Measurements from ENCODE around the gene SLC25A36.

DNA sequence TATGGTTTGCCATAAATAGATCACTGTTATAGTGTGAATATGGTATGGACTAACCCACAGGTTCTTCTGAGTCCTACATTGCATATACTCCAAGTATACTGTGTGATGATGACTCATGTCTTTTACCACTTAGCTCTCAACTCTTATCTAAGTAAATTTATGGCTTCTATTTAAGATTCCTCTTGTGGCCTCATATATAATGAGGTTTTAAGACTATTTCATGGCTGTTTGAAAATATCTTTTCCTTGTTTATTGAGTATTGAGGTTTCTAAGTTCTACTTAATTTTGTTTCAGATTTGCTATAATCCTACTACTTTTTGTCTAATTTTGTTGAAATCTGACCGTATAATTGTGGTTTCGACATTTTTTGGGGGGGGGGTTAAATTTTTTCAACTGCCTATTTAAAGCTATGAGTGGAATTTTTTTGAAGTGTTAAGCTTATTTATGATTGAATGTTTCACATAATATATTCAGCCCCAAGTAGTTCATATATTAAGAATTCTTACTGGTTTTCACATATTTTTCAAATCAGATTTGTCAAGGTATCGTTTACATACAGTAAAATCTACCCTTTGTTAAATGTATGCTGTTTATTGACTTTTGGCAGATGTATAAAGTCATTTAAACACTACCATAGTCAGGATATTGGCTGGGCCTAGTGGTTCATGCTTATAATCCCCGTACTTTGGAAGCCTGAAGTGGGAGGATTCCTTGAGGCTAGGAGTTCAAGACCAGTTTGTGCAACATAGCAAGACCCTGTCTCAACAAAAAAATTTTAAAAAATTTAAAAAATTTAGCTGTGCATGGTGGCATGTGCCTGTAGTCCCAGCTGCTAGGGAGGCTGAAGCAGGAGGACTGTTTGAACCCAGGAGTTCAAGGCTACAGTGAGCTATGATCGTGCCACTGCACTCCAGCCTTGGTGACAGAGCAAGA lies 11.7 kb downstream of the SLC25A36 start:
- TF ChIP-seq, protein P1, sequence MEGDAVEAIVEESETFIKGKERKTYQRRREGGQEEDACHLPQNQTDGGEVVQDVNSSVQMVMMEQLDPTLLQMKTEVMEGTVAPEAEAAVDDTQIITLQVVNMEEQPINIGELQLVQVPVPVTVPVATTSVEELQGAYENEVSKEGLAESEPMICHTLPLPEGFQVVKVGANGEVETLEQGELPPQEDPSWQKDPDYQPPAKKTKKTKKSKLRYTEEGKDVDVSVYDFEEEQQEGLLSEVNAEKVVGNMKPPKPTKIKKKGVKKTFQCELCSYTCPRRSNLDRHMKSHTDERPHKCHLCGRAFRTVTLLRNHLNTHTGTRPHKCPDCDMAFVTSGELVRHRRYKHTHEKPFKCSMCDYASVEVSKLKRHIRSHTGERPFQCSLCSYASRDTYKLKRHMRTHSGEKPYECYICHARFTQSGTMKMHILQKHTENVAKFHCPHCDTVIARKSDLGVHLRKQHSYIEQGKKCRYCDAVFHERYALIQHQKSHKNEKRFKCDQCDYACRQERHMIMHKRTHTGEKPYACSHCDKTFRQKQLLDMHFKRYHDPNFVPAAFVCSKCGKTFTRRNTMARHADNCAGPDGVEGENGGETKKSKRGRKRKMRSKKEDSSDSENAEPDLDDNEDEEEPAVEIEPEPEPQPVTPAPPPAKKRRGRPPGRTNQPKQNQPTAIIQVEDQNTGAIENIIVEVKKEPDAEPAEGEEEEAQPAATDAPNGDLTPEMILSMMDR (IDR thresholded peaks at IDR 0.05), result no peak
- no peak for TF ChIP-seq POLR2A (IDR thresholded peaks at IDR 0.05)

All from lower leg skin (tissue), 3 donors.